Neural progenitor cell (in vitro differentiated cells): ENCODE measurements around the gene PGAM2. TPM values are rescaled to one million over a fixed set of nuclear protein-coding genes. Genes with fewer than 3 reads are reported as not detected.

ENCODE experiments used
- DNase-seq: peaks from one replicate; pipeline ENCODE4 v3.0.0-alpha.2; 2016; ENCODE audit warnings: low spot score
- H2AFZ ChIP-seq: fragments of 200-600 bp; sonication (generic); replicated peaks from 2 replicates; pipeline ENCODE4 v1.6.1; 2016; ENCODE audit warnings: antibody characterized with exemption
- H3F3A ChIP-seq: fragments of 200-600 bp; sonication (generic); 2 replicates; pipeline ENCODE4 v1.6.1; 2016; ENCODE audit warnings: antibody characterized with exemption, low read depth
- H3K27ac ChIP-seq: fragments of 200-600 bp; sonication (generic); 2 replicates; pipeline ENCODE4 v1.5.1; 2016; ENCODE audit warnings: mild to moderate bottlenecking
- H3K27me3 ChIP-seq: fragments of 200-600 bp; sonication (generic); 2 replicates; pipeline ENCODE4 v1.6.1; 2016; ENCODE audit warnings: mild to moderate bottlenecking, moderate library complexity
- H3K36me3 ChIP-seq: fragments of 200-600 bp; sonication (generic); 2 replicates; pipeline ENCODE4 v1.5.1; 2016
- H3K4me1 ChIP-seq: fragments of 200-600 bp; sonication (generic); 2 replicates; pipeline ENCODE4 v1.6.1; 2016; ENCODE audit warnings: mixed run types
- H3K4me2 ChIP-seq: fragments of 200-600 bp; sonication (generic); 2 replicates; pipeline ENCODE4 v1.6.1; 2016
- H3K4me3 ChIP-seq: fragments of 200-600 bp; sonication (generic); 2 replicates; pipeline ENCODE4 v1.5.1; 2016
- H3K79me2 ChIP-seq: fragments of 200-600 bp; sonication (generic); 2 replicates; pipeline ENCODE4 v1.6.1; 2016; ENCODE audit warnings: low read depth
- H3K9ac ChIP-seq: fragments of 200-600 bp; sonication (generic); 2 replicates; pipeline ENCODE4 v1.6.1; 2016
- H3K9me3 ChIP-seq: fragments of 200-600 bp; sonication (generic); 2 replicates; pipeline ENCODE4 v1.5.1; 2016; ENCODE audit warnings: low read depth
- H4K20me1 ChIP-seq: fragments of 200-600 bp; sonication (generic); 2 replicates; pipeline ENCODE4 v1.6.1; 2016; ENCODE audit warnings: low read depth
- H3K27ac Mint-ChIP-seq: 3 replicates; pipeline ENCODE4 v1.8.0; 2021; ENCODE audit warnings: mixed read lengths
- H3K27me3 Mint-ChIP-seq: 2 replicates; pipeline ENCODE4 v1.8.0; 2022; ENCODE audit warnings: low read depth, mild to moderate bottlenecking, inconsistent platforms, moderate library complexity, mixed read lengths; ENCODE audit not compliant: insufficient read depth
- H3K36me3 Mint-ChIP-seq: 3 replicates; pipeline ENCODE4 v1.8.0; 2021; ENCODE audit warnings: mixed read lengths
- H3K4me1 Mint-ChIP-seq: 3 replicates; pipeline ENCODE4 v1.8.0; 2021; ENCODE audit warnings: mixed read lengths
- H3K4me3 Mint-ChIP-seq: 3 replicates; pipeline ENCODE4 v1.8.0; 2021; ENCODE audit warnings: mild to moderate bottlenecking, moderate library complexity, mixed read lengths
- H3K9me3 Mint-ChIP-seq: 3 replicates; pipeline ENCODE4 v1.8.0; 2020; ENCODE audit warnings: mixed read lengths
- CTCF ChIP-seq: fragments of 200-600 bp; sonication (generic); IDR thresholded peaks from 2 replicates; pipeline ENCODE4 v1.5.1; 2017; ENCODE audit warnings: antibody characterized with exemption, mild to moderate bottlenecking
- EZH2 ChIP-seq: fragments of 200-600 bp; sonication (generic); IDR thresholded peaks from 2 replicates; pipeline ENCODE4 v1.6.1; 2017; ENCODE audit warnings: antibody characterized with exemption, mild to moderate bottlenecking, moderate library complexity
- EZH2phosphoT487 ChIP-seq: fragments of 200-600 bp; sonication (generic); IDR thresholded peaks from 2 replicates; pipeline ENCODE4 v1.6.1; 2017; ENCODE audit warnings: antibody characterized with exemption
- total RNA-seq: library from RNA; depleted of rRNA; stranded (reverse); fragments of >200 nt; gene quantifications from 2 replicates; pipeline ENCODE4 v1.2.3, GENCODE V29; 2015; ENCODE audit warnings: low replicate concordance

PGAM2 gene
- total RNA-seq, 1 donor from 2014 or later = 11.2 TPM

- TF ChIP-seq EZH2phosphoT487 (no peak), CTCF (no peak), EZH2 (no peak)
Measured at GRCh38 chr7:44110719-44111635, 45.6 kb upstream of the PGAM2 start.

GRCh38 chr7:44109991-44110390 is 44.6 kb upstream of the PGAM2 start:
- Histone ChIP-seq H3K4me3 (no peak overlapping the region), H3K27me3 (peaks cover 11% of the 10 kb centered on the region), H3K79me2 (no peaks in the 10 kb centered on the region), H3K4me1 (no peaks in the 10 kb centered on the region), H3F3A (no peaks in the 10 kb centered on the region), H3K9ac (no peak overlapping the region), H4K20me1 (peaks cover 4% of the 10 kb centered on the region), H3K27ac (no peak overlapping the region), H2AFZ (no peak overlapping the region), H3K9me3 (no peaks in the 10 kb centered on the region), H3K4me2 (no peak overlapping the region), H3K36me3 (no peaks in the 10 kb centered on the region)
- peaks cover 9% of the 10 kb centered on the region for H3K27me3 Mint-ChIP-seq
- H3K27ac Mint-ChIP-seq = peak overlapping the region; percentile 34
- peaks cover 9% of the 10 kb centered on the region for H3K4me1 Mint-ChIP-seq
- TF ChIP-seq EZH2phosphoT487 = no peak
- no peak for TF ChIP-seq CTCF
- TF ChIP-seq EZH2 = no peak
- no peak for DNase-seq
- H3K9me3 Mint-ChIP-seq = no peaks in the 10 kb centered on the region
- peaks cover 12% of the 10 kb centered on the region for H3K36me3 Mint-ChIP-seq
- H3K4me3 Mint-ChIP-seq = no peak overlapping the region

More at GRCh38 chr7:44110719-44111635, 45.6 kb upstream of the PGAM2 start:
- no peak overlapping the region for H3K4me3 Mint-ChIP-seq
- no peaks in the 10 kb centered on the region for H4K20me1 ChIP-seq
- H3K79me2 ChIP-seq = no peaks in the 10 kb centered on the region
- peaks cover under 1% of the 10 kb centered on the region for H3K4me1 Mint-ChIP-seq
- DNase-seq = no peak
- H3K36me3 Mint-ChIP-seq = peaks cover 15% of the 10 kb centered on the region
- no peak overlapping the region for H3K4me2 ChIP-seq
- H3F3A ChIP-seq = no peaks in the 10 kb centered on the region
- H3K9me3 Mint-ChIP-seq = no peaks in the 10 kb centered on the region
- H3K27me3 ChIP-seq = peaks cover under 1% of the 10 kb centered on the region
- H3K27ac Mint-ChIP-seq = no peak overlapping the region
- peaks cover 7% of the 10 kb centered on the region for H3K27me3 Mint-ChIP-seq
- H3K27ac ChIP-seq = no peak overlapping the region
- no peak overlapping the region for H3K4me3 ChIP-seq
- H3K9me3 ChIP-seq = no peaks in the 10 kb centered on the region
- no peak overlapping the region for H2AFZ ChIP-seq
- H3K4me1 ChIP-seq = no peaks in the 10 kb centered on the region
- H3K36me3 ChIP-seq = no peaks in the 10 kb centered on the region
- no peak overlapping the region for H3K9ac ChIP-seq

- DNase-seq = no peak
- no peak overlapping the region for H2AFZ ChIP-seq
- no peaks in the 10 kb centered on the region for H3K9me3 Mint-ChIP-seq
- no peaks in the 10 kb centered on the region for H3K4me1 ChIP-seq
- H3K4me2 ChIP-seq = no peak overlapping the region
- peaks cover 4% of the 10 kb centered on the region for H4K20me1 ChIP-seq
- no peak overlapping the region for H3K4me3 Mint-ChIP-seq
- H3K4me1 Mint-ChIP-seq = peaks cover 9% of the 10 kb centered on the region
- TF ChIP-seq EZH2 (no peak), EZH2phosphoT487 (no peak), CTCF (peak; percentile 5)
- no peaks in the 10 kb centered on the region for H3K9me3 ChIP-seq
- peaks cover 20% of the 10 kb centered on the region for H3K27me3 ChIP-seq
- H3K36me3 ChIP-seq = no peaks in the 10 kb centered on the region
- H3K27me3 Mint-ChIP-seq = peaks cover 9% of the 10 kb centered on the region
- H3K36me3 Mint-ChIP-seq = peaks cover 12% of the 10 kb centered on the region
- no peaks in the 10 kb centered on the region for H3K79me2 ChIP-seq
- H3K27ac Mint-ChIP-seq = no peak overlapping the region
- no peak overlapping the region for H3K9ac ChIP-seq
- H3K27ac ChIP-seq = no peak overlapping the region
- H3F3A ChIP-seq = peaks cover 5% of the 10 kb centered on the region
- H3K4me3 ChIP-seq = no peak overlapping the region
Measured at GRCh38 chr7:44108768-44109750, 43.7 kb upstream of the PGAM2 start.
